Esophagus muscularis mucosa (tissue), 4 donors: ENCODE data around the gene SPTBN1.

Experiments used
- CTCF ChIP-seq, 3 experiments: fragments of 200-600 bp in 2 of 3; fragments of 450-650 bp in 1 of 3; sonication (generic) in 2 of 3; IDR thresholded peaks; one replicate each; pipeline ENCODE4 v1.5.1; 2017 to 2019; ENCODE audit warnings: antibody characterized with exemption in 3 of 3, mild to moderate bottlenecking in 2 of 3, moderate library complexity in 1 of 3
- EP300 ChIP-seq: sonication (generic); formaldehyde crosslinking; IDR thresholded peaks from one replicate; pipeline ENCODE4 v1.6.1; 2017; ENCODE audit warnings: antibody characterized with exemption
- POLR2A ChIP-seq: fragments of 450-650 bp; IDR thresholded peaks from one replicate; pipeline ENCODE4 v1.6.1; 2017; ENCODE audit warnings: antibody characterized with exemption, moderate library complexity, mild to moderate bottlenecking, low read depth
- POLR2AphosphoS5 ChIP-seq, 2 donors: sonication (generic); formaldehyde crosslinking; IDR thresholded peaks; one replicate each; pipeline ENCODE4 v1.6.1; 2017; ENCODE audit warnings: antibody characterized with exemption in 2 of 2

- TF ChIP-seq CTCF (IDR thresholded peaks at IDR 0.05) = no peak
- TF ChIP-seq POLR2A = no peak
- no peak for TF ChIP-seq POLR2AphosphoS5 (IDR thresholded peaks at IDR 0.05)
- TF ChIP-seq EP300 = no peak
Measured at GRCh38 chr2:54615832-54616534, 159.9 kb downstream of the SPTBN1 start.
